GM19397 (cell line): ENCODE data around the gene PPP1R7.

Source experiments
- ATAC-seq: cut with Tn5 transposase; IDR thresholded peaks from one replicate; pipeline ENCODE4 v1.9.1; 2021; ENCODE audit warnings: mild to moderate bottlenecking, moderate library complexity; ENCODE audit not compliant: unreplicated experiment

PPP1R7 gene

DNA sequence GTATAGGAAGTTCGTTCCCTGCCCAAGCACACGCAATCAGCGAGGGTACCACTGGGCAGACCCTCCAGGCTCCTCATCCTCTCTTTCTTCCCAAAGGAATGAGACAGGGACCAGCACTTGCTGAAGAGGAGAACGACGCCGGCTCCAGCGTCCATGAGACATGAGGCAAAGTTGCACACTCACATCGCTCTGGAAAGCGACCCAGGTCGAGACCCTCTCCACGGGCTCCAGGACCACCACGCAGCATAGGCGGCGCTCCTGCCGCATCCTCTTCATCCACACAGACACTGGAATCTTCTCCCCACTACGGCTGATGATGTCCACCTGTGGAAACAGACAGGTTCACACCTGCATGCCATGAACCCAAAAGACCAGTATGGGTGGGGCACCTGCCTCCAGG is 11.8 kb upstream of the PPP1R7 start:
- no peak for ATAC-seq

DNA sequence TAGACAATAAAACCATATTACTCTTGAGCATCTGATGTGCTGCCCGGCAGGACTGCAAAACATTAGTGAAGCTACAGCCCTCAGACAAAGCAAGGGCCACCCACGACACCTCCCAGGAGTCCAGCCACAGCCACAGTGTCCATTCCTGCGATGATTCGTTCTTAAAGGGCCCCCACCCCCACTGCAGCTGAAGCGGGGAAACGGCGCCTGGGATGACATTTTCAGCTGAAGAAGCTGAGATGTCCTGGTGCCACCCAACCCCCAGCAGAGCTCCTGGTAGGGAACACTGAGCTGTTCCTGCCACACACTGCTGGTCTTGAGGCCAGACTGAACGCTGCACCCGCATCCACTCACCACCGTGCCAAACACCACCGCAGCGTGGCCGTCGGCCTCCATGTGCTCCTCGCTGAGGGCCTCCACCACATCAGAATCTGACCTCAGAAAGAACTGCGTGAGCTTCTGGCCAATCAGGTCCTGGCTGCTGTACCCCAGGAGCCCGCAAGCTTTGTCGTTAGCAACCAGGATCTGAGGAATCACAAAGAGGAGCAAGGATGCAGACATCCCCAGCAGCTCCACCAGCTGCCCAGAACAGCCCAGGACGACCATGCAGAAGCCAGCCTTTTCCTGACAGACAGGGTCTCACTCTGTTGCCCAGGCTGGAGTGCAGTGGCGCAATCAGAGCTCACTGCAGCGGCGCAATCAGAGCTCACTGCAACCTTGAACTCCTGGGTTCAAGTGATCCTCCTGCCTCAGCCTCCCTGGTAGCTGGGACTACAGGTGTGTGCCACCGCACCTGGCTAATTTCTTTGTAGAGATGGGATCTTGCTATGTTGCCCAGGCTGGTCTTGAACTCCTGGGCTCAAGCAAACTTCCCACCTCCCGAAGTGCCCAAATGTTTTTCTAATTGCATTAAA is 10.5 kb upstream of the PPP1R7 start:
- no peak for ATAC-seq

- ATAC-seq = no peak
Observed at GRCh38 chr2:241140445-241140840, 9.8 kb upstream of the PPP1R7 start.

GRCh38 chr2:241141214-241141770 is 9.0 kb upstream of the PPP1R7 start:
- no peak for ATAC-seq

GRCh38 chr2:241142063-241142462 is 8.2 kb upstream of the PPP1R7 start:
- ATAC-seq = no peak

- ATAC-seq = no peak
Observed at GRCh38 chr2:241142593-241142992, 7.7 kb upstream of the PPP1R7 start.

DNA sequence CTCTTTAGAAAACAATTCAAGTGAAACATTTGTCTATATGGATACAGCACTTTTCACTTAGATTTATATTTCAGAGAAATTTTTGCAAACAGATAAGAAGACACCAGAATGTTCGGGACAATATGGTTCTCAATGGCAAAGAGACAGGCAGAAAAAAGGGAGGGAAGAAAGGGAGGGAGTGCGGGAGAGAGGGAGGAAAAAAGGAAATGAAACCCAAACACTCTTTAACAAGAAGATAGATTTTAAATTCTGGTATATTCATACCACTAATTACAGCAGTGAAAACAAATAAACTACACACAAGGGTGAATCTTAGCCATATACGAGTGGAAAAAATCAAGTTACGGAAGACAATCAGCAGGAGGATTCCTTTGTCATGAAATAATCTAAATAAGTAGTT is 4.0 kb upstream of the PPP1R7 start:
- ATAC-seq = no peak

DNA sequence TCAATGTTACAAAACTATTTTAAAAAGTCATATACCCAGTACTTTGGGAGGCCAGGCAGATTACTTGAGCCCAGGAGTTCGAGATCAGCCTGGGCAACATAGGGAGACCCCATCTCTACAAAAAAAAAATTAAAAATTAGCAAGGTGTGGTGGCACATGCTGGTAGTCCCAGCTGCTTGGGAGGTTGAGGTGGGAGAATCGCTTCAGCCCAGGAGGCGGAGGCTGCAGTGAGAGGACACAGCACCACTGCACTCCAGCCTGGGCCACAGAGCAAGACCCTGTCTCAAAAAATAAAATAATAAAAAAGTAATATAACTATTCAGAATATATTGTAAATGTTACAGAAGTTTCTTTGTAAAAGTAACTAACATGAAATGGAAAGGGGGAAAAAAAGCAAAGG is 2.9 kb upstream of the PPP1R7 start:
- no peak for ATAC-seq

DNA sequence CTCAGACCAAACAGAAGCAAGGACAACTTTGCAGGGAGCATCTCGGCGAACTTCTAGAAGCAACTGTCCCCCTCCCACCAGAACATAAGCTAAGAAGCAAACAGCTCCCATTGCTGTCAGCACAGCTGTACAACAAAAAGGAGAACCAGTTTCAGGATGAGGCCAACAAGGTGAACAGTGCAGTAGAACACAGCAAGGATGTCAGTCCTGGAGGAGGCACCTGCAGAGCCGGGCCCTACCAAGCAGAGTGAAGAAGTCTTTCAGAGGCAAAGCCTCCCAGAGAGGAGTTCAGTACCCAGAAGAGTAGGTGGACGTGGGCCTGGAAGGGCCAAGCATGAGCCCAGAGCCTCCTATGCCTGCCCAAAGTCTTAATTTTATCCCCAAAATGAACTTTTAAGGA is 2.0 kb upstream of the PPP1R7 start:
- ATAC-seq = no peak

DNA sequence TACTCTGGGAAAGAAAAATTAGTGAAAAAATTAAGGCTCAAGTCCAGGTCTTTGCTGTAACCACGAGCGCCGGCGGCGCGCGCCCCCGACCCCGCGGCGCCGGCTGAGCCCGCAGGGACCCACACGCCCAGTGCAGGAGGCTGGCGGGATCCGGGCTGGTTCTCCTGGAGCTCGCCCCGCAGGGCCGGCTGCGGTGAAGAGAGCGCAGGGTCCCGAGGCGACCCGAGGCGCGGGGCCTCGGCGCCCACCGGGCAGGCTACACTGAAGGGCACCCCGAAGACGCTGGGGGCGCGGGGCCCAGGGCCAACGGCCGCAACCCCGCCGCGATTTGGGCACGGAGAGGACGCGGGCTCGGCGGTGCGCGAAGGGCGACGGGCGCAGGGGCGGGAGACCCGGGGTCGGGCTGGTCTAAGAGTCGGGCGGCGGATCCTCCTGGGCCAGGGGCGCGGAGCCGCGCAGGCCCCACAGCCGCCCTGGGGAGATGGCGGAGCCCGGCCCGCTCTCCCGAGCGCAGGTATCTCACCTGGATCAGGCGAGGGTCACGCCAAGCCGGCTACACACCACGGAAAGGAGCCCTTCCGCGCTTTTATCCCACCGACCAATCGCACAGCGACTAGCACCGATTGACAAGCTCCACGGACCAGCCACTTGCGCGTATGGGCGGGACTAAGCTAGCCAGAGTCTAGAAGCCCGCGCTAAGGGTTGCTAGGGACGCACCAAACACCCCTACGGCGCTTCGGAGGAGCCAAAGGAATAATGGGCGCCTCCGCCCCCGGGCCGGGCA is 1.2 kb upstream of the PPP1R7 start, which contains the start of gene PASK:
Gene PASK (minus strand): TSS at position 582 of the 784 bp plus-strand sequence. CDS start 6,440 bp downstream, outside the sequence.
- ATAC-seq = peak; percentile 64

GRCh38 chr2:241149675-241149924 is 667 bp upstream of the PPP1R7 start:
- ATAC-seq = peak; percentile 3

- ATAC-seq = no peak
Observed at GRCh38 chr2:241150660-241151530, 628 bp downstream of the PPP1R7 start.

DNA sequence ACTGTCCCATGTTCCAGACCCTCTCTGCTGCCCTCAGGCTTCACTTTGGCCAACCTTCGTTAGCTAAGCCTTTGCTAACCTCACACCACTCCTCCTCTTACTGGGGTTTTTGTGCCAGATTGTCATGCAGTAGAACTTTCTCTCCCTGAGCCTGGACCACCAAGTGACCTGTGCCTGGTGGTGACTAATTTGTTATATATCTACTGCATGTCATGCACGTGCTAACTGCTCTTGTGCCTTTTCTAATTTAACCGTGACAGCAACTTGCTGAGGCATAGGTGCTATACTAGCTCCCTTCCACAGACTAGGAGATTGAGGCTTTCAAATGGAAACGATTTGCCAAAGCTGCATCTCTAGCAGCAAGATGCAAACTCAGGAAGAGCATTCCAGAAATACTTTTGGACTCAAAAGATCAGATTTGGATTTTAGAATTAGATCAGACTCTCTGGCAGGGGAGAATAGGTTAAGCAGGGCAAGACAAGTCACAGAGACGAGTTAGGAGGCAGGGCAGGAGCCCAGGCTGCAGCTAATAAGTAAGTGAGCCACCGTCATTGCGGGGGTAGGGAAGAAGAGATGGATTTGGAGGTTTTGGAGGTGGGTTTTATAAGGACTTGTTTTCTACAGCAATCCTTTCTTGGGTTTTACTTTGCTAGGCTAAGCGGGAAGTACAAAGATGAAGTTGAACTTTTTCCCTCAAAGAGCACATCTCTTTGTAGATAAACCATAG is 1.8 kb downstream of the PPP1R7 start:
- no peak for ATAC-seq

DNA sequence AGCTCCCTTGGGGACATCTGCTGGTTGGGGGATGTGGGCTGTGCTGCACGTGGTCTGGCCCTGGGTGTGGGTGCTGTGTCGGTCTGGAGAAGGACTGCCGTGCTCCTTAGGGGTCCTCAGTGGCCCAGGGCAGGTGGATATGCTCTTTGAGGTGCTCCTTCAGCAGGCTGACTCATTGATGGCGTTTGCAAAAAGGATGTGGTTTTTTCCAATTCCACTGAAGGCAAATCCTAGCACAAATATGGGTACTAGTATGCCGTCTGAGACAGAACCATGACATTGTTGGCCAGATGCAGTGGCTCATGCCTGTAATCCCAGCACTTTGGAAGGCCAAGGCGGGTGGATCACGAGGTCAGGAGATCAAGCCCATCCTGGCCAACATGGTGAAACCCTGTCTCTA is 3.3 kb downstream of the PPP1R7 start:
- no peak for ATAC-seq

GRCh38 chr2:241154915-241155314 is 4.6 kb downstream of the PPP1R7 start:
- ATAC-seq = no peak

GRCh38 chr2:241155936-241156335 is 5.7 kb downstream of the PPP1R7 start:
- ATAC-seq = no peak

GRCh38 chr2:241156971-241157441 is 6.7 kb downstream of the PPP1R7 start:
- no peak for ATAC-seq

DNA sequence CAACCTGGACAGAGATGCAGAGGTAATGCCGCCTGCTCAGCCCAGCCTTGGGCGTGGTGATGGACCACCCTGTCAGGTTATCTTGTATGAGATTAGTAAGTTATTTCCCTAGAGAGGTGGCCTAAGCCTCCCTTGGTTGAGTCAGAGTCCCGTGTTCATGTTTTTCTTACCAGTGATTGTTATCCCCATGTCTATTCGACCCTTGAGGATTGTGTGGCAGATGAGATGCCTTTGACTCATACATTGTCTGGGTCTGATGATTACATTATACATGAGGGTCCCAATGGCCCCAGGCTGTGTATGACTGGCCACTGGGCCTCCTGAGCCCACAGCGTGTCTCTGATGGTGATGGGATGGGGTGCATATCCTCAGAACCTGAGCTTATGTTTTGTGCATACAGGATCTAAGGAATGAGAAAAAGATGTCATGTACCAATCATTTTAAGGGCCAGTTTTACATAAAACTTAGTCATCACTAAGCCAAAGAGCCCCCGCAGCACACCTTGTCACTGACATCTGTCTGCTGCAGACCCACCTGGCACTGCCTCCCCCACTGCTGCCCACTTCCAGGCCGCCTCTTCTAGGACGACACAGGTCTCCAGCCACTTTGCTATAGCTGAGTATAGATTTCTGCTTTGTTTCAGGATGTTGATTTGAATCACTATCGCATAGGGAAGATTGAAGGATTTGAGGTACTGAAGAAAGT is 7.7 kb downstream of the PPP1R7 start:
- ATAC-seq = no peak

DNA sequence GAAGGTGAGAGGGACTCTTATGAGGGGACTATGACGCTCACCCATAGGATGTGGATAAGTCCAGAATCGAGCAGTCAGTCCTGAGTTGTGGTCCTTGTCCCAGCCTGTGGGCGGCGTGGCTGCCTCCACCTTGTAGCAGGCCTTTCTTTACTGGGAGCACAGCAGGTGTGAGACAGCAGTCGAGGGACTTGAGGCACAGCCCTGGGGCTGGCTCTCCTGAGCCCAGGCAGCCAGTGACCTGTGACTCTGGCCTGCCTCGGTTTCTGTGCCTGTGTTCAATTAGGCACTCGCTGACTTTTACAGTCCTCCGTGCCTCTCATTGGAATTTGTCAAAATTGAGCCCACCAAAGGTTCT is 8.3 kb downstream of the PPP1R7 start:
- no peak for ATAC-seq

GRCh38 chr2:241159116-241159515 is 8.8 kb downstream of the PPP1R7 start:
- no peak for ATAC-seq
